ENCODE data around the gene ROBO2.

- TF ChIP-seq CTCF (IDR thresholded peaks at IDR 0.05; ENCODE audit: insufficient read depth, low read length) = no peak
- no peak for TF ChIP-seq POLR2AphosphoS5 (IDR thresholded peaks at IDR 0.05; ENCODE audit: low read depth)
- TF ChIP-seq GABPA (IDR thresholded peaks at IDR 0.05; ENCODE audit: low read depth) = no peak
- TF ChIP-seq REST (IDR thresholded peaks at IDR 0.05; ENCODE audit: insufficient replicate concordance, low read depth) = no peak
Observed at GRCh38 chr3:77342027-77342426, 302.1 kb downstream of the ROBO2 start.
